GM12891 (cell line): ENCODE measurements around the gene LCNL1.

Experiments
- DNase-seq: peaks from one replicate; pipeline ENCODE4 v3.0.0; 2011; ENCODE audit warnings: low spot score; ENCODE audit not compliant: insufficient read length
- FAIRE-seq: peaks from 2 replicates; lab custom pipeline; 2011; peaks lifted over from hg19 to GRCh38; lab: Jason Lieb, UNC
- PAX5 ChIP-seq: IDR thresholded peaks from 2 replicates; pipeline ENCODE4 v1.6.1; 2011; ENCODE audit warnings: low read length, moderate library complexity, mild to moderate bottlenecking; ENCODE audit not compliant: insufficient read depth, severe bottlenecking
- POLR2A ChIP-seq: IDR thresholded peaks from 2 replicates; pipeline ENCODE4 v1.6.1; 2011; ENCODE audit warnings: low read depth, low read length, control low read depth
- POLR2AphosphoS5 ChIP-seq: IDR thresholded peaks from 2 replicates; pipeline ENCODE4 v1.6.1; 2011; ENCODE audit warnings: low read depth, low read length, control low read depth
- POU2F2 ChIP-seq: IDR thresholded peaks from 2 replicates; pipeline ENCODE4 v1.6.1; 2011; ENCODE audit warnings: low read depth, mild to moderate bottlenecking, control low read depth, low read length, moderate library complexity
- SPI1 ChIP-seq: IDR thresholded peaks from 2 replicates; pipeline ENCODE4 v1.6.1; 2011; ENCODE audit warnings: low read depth, low read length, control low read depth
- TAF1 ChIP-seq: IDR thresholded peaks from 2 replicates; pipeline ENCODE4 v1.6.1; 2011; ENCODE audit warnings: low read depth, low read length, control low read depth

Gene LCNL1

DNA sequence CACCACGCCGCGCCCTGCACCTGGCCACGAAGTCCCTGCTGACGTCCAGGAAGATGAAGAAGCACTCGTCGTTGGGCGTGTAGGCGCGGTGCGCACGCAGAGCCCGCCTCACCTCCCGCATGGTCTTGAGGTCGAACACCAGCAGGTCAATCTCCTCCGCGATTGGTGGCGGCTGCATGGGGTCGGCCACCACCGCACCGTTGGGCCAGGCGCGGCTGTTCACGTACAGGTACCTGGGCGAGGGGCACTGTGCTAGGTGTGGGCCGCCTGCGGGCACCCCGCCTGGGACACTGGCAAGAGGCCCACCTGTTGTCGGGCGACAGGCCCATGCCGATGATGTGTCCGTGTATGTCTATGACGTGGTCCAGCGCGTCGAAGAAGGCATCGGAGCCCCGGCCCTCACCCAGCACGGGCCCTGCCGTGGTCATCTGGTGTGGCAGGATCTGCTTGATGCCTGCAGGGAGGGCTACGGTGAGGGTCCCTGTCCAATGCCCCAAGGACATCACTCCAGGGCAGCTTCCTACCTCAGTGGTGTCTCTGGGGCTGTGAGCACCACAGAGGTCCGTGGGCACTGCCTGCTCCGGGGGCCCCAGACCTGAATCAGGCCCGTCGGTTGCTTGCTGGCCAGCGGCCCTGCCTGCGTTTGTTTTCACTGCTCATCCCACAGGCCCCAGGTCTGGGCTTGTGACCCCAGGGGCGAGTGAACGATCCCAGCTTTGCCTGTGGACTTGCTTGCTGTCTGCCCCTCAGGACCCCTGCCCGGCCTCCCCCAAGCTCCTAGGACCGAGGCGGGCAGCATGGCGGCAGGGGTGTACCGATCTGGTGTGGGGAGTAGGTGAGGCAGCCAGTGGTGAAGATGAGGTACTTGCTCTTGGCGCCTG, 41.3 kb upstream of the LCNL1 start:
- DNase-seq, result no peak
- FAIRE-seq, result no peak
- TF ChIP-seq POLR2A (no peak), POLR2AphosphoS5 (no peak), PAX5 (no peak), TAF1 (no peak)

DNA sequence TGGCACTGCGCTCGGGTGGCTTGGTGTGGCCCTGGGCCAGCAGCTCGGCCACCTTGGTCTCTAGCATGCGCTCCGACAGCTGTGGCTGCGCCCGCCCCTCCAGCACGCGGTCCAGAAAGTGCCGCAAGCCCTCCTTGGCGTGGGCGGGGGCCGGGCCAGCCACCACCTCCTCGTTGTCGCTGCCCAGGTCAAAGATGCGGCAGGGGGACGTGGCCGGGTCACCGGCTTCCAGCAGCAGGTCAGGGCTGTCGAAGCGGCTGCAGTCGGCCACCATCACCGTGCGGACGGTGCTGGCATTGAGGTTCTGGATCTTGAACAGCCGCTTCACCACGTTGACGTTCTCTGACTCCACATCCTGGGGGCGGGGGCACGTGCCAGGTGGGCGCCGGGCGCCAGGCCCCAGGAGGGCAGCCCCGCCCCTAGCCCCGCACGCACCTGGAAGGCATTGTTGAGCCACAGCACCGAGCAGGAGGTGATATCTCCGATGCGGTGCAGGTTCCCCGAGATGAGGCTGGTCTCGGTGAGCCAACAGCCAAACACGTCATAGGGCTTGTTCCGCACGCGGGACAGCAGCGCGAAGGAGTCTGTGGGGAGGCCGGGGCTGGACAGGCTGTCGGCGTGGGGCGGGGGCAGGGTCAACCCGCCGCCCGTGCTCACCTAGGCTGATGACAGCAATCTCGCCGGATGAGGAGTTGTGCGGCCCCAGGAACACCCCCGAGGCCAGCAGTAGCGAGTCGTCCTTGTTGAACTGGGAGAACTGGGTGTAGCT, 40.5 kb upstream of the LCNL1 start:
- TF ChIP-seq POLR2AphosphoS5 (no peak), SPI1 (no peak), POU2F2 (no peak), TAF1 (no peak), PAX5 (no peak), POLR2A (no peak)
- FAIRE-seq (peak; percentile 40), DNase-seq (no peak)

DNA sequence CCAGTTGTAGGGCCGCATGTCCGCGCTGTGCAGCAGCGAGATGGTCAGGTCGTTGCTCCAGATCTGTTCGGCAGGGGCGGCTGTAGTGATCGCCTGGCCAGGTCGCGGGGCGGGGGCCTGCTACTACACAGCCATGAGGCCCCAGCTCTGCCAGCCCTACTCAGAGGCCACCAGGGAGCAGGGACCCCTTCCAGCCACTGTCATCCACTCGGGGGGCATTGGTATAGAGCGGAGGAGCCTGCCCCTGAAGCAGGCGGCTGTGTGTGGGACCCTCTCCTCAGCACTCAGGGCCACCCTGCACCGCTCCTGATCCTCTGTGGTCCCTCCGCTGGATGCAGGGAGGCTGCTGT, 39.9 kb upstream of the LCNL1 start:
- no peak for DNase-seq
- FAIRE-seq, result no peak
- no peak for TF ChIP-seq POLR2A
- no peak for TF ChIP-seq TAF1
- TF ChIP-seq PAX5, result no peak
- TF ChIP-seq POU2F2, result no peak
- no peak for TF ChIP-seq SPI1
- TF ChIP-seq POLR2AphosphoS5, result no peak

DNA sequence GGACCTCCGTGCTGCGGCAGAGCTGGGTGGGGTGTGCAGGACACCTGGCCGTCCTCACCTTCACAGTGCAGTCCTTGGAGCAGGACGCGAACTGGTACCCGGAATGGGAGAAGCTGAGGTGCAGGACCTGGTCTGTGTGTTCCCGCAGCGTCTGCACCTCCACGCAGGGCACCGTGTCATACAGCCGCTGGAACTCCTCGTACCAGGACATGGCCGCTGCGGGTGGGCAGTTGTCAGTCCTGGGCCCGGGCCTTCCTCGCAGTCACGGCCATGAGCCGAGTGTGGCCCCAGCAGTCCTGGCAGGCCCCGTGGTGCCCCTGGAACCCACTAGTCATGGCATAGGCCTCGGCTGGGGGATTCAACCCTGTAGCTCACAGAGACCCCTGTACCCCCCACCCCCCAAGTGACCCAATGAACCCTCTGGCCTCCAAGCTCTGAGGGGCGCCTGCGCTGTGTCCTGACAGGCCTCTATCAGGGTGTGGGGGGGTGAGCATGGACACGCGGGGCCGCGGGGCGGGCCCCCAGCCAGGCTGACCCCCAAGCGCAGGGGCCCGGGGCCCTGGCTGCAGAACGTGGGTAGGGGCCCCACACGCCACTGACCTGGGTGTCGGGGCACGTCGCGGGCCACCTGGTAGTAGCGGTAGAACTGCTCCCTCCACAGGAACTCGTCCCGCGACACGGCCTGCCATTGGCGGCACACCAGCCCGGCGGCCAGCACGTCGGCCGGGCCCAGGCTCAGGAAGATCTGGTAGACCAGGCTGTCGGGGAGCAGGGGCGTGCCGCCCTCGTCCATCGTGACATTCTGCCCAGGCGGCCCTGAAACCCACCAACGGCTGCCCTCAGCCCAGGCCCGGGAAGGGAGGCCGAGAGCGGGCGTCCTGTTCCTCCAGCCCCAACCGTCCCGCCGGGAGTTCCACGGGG, 39.2 kb upstream of the LCNL1 start:
- no peak for TF ChIP-seq TAF1
- TF ChIP-seq POLR2A, result no peak
- TF ChIP-seq POLR2AphosphoS5, result no peak
- TF ChIP-seq SPI1, result no peak
- TF ChIP-seq POU2F2, result no peak
- no peak for TF ChIP-seq PAX5
- FAIRE-seq (no peak), DNase-seq (peak; percentile 79)

DNA sequence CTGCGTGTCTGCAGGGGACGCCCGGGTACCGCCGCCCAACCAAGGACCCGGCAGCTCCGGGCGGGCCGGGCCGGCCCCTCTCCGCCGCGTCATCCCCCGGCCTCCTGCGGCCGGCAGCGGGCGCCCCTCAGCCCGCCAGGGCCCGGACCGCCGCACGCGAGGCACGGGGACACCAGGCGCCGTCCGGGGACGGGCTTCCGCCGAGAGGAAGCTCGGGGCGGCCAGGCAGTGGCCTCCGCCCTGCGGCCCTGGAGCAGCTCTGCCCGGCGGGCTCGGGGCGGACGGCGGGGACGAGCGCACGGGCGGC, 38.6 kb upstream of the LCNL1 start:
- peak; percentile 88 for DNase-seq

DNA sequence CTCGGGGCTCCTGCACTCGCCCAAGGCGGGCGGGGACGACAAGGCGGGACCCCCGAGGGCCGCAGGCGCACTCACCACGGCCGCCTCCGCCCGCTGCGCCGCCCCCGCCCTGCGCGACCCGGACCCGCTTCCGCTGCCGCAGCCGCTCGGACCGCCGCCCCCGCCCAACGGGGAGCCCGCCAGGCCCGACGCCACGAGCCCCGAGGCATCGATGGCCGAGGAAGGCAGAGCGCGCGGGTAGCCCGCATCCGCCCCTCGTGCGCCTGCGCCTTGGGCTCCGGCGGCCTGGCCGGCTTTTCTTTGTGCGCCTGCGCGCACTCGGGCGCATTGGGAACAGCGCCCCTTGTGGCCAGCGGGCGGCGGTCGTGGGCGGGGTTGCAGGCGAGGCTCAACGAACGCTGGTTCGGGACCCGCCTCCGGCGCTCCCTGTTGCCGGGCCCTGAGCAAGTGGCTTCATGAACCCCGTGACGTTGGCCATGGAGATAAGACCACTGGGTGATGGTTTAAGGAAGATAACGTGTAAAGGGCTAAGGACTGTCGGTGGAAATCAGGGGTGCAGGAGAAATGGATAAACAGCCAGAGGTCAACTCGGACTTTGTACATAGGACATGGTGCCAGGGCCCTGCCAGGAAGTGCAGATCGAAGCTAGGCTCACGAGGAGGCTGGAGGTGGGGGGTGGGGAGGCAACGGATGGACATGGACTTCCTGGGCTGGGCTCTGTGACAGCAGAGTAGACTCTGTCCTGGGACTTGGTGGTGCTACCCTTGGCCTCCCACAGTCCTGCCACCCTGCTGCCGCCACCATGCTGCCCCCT, 38.1 kb upstream of the LCNL1 start, which contains the start of the genes C8G and FBXW5:
TSS of gene C8G (plus strand) at position 725 of the 814 bp plus-strand sequence. CDS start at position 803, 78 bp downstream.
TSS of gene FBXW5 (minus strand) at position 220 of the 814 bp plus-strand sequence. CDS start 655 bp downstream, outside the sequence.
- peak; percentile 33; the same call in 1 of the 2 replicates for TF ChIP-seq TAF1
- TF ChIP-seq POLR2A, result no peak
- peak; percentile 36 for TF ChIP-seq PAX5
- 0 out of 2 replicates have a peak, but pooled peaks have one; percentile 39 for TF ChIP-seq POU2F2
- TF ChIP-seq SPI1, result no peak
- TF ChIP-seq POLR2AphosphoS5, result peak; percentile 43; the same call in 1 of the 2 replicates
- peak; percentile 99 for FAIRE-seq
- peak; percentile 100 for DNase-seq

More for the DNA sequence above, 38.6 kb upstream of the LCNL1 start:
- no peak for TF ChIP-seq POLR2AphosphoS5
- TF ChIP-seq POU2F2, result no peak
- no peak for TF ChIP-seq TAF1
- no peak for TF ChIP-seq SPI1
- TF ChIP-seq PAX5, result no peak
- TF ChIP-seq POLR2A, result no peak
- no peak for FAIRE-seq

DNA sequence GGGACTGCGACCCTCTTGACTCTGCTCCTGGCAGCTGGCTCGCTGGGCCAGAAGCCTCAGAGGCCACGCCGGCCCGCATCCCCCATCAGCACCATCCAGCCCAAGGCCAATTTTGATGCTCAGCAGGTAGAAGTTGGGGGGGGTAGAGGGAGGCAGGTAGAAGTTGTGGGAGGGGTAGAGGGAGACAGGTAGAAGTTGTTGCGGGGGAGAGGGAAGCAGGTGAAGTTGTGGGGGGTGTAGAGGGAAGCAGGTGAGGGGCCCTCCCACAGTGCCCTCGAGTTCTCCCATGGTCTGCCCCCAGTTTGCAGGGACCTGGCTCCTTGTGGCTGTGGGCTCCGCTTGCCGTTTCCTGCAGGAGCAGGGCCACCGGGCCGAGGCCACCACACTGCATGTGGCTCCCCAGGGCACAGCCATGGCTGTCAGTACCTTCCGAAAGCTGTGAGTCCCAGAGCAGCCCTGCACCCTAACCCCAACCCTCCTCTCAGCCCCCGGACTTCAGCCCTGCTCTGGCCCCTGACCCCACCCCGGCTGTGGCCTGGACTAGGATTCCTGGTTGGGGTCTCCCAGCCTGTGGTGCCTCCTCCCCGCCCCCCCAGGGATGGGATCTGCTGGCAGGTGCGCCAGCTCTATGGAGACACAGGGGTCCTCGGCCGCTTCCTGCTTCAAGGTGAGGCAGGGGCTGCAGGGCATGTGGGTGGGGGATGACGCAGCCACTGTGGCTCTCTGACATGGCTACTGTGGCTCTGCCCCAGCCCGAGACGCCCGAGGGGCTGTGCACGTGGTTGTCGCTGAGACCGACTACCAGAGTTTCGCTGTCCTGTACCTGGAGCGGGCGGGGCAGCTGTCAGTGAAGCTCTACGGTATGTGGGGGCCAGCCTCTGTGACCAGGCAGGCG, 37.2 kb upstream of the LCNL1 start:
- DNase-seq (no peak), FAIRE-seq (no peak)
- TF ChIP-seq POLR2AphosphoS5 (no peak), SPI1 (no peak), TAF1 (no peak), POLR2A (no peak), PAX5 (no peak), POU2F2 (no peak)
